Prostate gland (tissue), 2 donors: ENCODE measurements around the gene STEAP1B. TPM values are rescaled to one million over a fixed set of nuclear protein-coding genes. Genes with fewer than 3 reads are reported as not detected.

Source experiments
- DNase-seq: peaks from one replicate; pipeline ENCODE4 v3.0.0-alpha.2; 2019; ENCODE audit warnings: low spot score
- H3K27ac ChIP-seq, 2 donors: fragments of 200-600 bp; sonication (generic); 2 replicates each; pipeline ENCODE4 v1.5.1; 2017 to 2019
- H3K27me3 ChIP-seq: fragments of 200-600 bp; sonication (generic); replicated peaks from 2 replicates; pipeline ENCODE4 v1.5.1; 2019; ENCODE audit not compliant: insufficient read depth
- H3K36me3 ChIP-seq, 2 donors: fragments of 200-600 bp; sonication (generic); 1 replicate in 1 of 2; 2 replicates in 1 of 2; pipeline versions ENCODE4 v1.5.1 to v1.8.1; 2017 to 2019
- H3K4me1 ChIP-seq: fragments of 200-600 bp; sonication (generic); replicated peaks from 2 replicates; pipeline ENCODE4 v1.5.1; 2019
- H3K4me3 ChIP-seq, 2 donors: fragments of 200-600 bp; sonication (generic); 2 replicates each; pipeline ENCODE4 v1.5.1; 2017 to 2019
- H3K9me3 ChIP-seq: fragments of 200-600 bp; sonication (generic); 2 replicates; pipeline ENCODE4 v1.5.1; 2017
- CTCF ChIP-seq, 4 experiments: fragments of 200-600 bp in 2 of 4; fragments of 450-650 bp in 2 of 4; sonication (generic) in 2 of 4; IDR thresholded peaks; 1 replicate in 3 of 4; 2 replicates in 1 of 4; pipeline ENCODE4 v1.5.1; 2016 to 2019; ENCODE audit warnings: antibody characterized with exemption in 4 of 4, mild to moderate bottlenecking in 2 of 4, moderate library complexity in 2 of 4
- POLR2A ChIP-seq: fragments of 450-650 bp; IDR thresholded peaks from one replicate; pipeline ENCODE4 v1.6.1; 2016; ENCODE audit warnings: antibody characterized with exemption, mild to moderate bottlenecking
- POLR2AphosphoS5 ChIP-seq: sonication (generic); formaldehyde crosslinking; IDR thresholded peaks from one replicate; pipeline ENCODE4 v1.6.1; 2017; ENCODE audit warnings: antibody characterized with exemption
- WGBS: methylation state at CpG from one replicate; pipeline ENCODE4 v1.1.5; 2018; 5-methylcytosine and 5-hydroxymethylcytosine counted together
- intact Hi-C: fragments of 100-400 bp; cut with DNase I; formaldehyde crosslinking; loops from one replicate; pipeline ENCODE4 v1.14.2; 2022
- total RNA-seq, 2 donors: library from RNA; depleted of rRNA; stranded (reverse); fragments of >200 nt; gene quantifications; one replicate each; pipeline ENCODE4 v1.1.0, GENCODE V29; 2016

Gene STEAP1B
- total RNA-seq, 2 donors from 2014 or later: 6.4 TPM; not detected in 1

GRCh38 chr7:22430457-22430856 lies 69.5 kb downstream of the STEAP1B start:
- no peaks in the 10 kb centered on the region for H3K4me1 ChIP-seq
- DNase-seq: no peak
- TF ChIP-seq POLR2A (no peak), POLR2AphosphoS5 (no peak), CTCF (IDR thresholded peaks at IDR 0.05) (no peak)
- no peaks in the 10 kb centered on the region for H3K9me3 ChIP-seq
- no peaks in the 10 kb centered on the region for H3K27me3 ChIP-seq
- no peak overlapping the region for H3K4me3 ChIP-seq
- WGBS: 92% methylated on average over 5 of the region's 5 CpGs
- no peaks in the 10 kb centered on the region for H3K36me3 ChIP-seq
- intact Hi-C loops: no loop called here
- no peak overlapping the region for H3K27ac ChIP-seq

GRCh38 chr7:22429386-22429785 lies 70.6 kb downstream of the STEAP1B start:
- Histone ChIP-seq H3K27ac (no peak overlapping the region), H3K27me3 (no peaks in the 10 kb centered on the region), H3K9me3 (no peaks in the 10 kb centered on the region), H3K36me3 (no peaks in the 10 kb centered on the region), H3K4me3 (no peak overlapping the region), H3K4me1 (no peaks in the 10 kb centered on the region)
- no peak for DNase-seq
- 67% methylated on average over 2 of the region's 2 CpGs for WGBS
- intact Hi-C loops: no loop called here
- no peak for TF ChIP-seq POLR2AphosphoS5

- DNase-seq: no peak
- 89% methylated on average over 2 of the region's 2 CpGs for WGBS
- intact Hi-C loops: no loop called here
Measured at GRCh38 chr7:22427855-22428254, 72.1 kb downstream of the STEAP1B start.

GRCh38 chr7:22427104-22427503 lies 72.9 kb downstream of the STEAP1B start:
- Histone ChIP-seq H3K9me3 (no peaks in the 10 kb centered on the region), H3K27ac (no peak overlapping the region), H3K27me3 (no peaks in the 10 kb centered on the region), H3K4me3 (no peak overlapping the region), H3K4me1 (no peaks in the 10 kb centered on the region), H3K36me3 (no peaks in the 10 kb centered on the region)
- no peak for DNase-seq
- intact Hi-C loops: no loop called here
- WGBS: 84% methylated on average over 3 of the region's 3 CpGs
- TF ChIP-seq CTCF (IDR thresholded peaks at IDR 0.05) (no peak), POLR2AphosphoS5 (no peak), POLR2A (no peak)

More at GRCh38 chr7:22427855-22428254, 72.1 kb downstream of the STEAP1B start:
- Histone ChIP-seq H3K4me3 (no peak overlapping the region), H3K9me3 (no peaks in the 10 kb centered on the region), H3K36me3 (no peaks in the 10 kb centered on the region), H3K4me1 (no peaks in the 10 kb centered on the region), H3K27ac (no peak overlapping the region), H3K27me3 (no peaks in the 10 kb centered on the region)
- TF ChIP-seq POLR2A (no peak), CTCF (IDR thresholded peaks at IDR 0.05) (no peak), POLR2AphosphoS5 (no peak)

DNA sequence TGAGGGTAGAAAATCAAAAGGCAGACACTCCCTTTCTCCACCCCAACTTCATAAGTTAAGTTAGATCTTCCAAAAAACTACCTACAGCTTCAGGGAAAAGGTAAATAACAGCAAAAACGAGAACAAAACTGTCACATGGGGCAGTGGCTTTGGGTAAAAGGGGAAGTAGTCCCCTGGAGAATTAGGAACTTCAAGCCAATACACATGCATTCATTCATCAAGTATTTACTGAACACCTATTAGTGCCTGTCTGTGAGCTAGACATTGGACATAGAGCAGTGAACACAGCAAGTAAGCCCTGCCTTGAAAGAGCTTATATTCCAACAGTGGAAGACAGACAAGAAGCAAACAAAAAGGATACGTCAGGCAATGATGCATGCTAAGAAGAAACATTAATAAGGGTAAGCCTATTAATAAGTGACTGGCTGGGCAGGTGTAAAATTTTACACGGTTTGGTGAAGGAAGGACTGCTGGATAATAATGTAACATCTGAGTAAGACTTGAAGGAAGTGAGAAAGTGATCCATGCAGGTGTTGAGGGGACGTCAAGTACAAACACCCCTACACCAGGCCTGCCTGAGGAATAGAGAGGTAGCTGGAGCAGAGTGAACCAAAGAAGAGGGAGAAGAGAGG lies 73.4 kb downstream of the STEAP1B start:
- no peak for TF ChIP-seq POLR2AphosphoS5
- no peak for TF ChIP-seq CTCF (IDR thresholded peaks at IDR 0.05)
- TF ChIP-seq POLR2A: no peak
- intact Hi-C loops: no loop called here
- H3K4me3 ChIP-seq: no peak overlapping the region
- no peaks in the 10 kb centered on the region for H3K4me1 ChIP-seq
- H3K9me3 ChIP-seq: no peaks in the 10 kb centered on the region
- no peak for DNase-seq
- WGBS: 88% methylated on average over 4 of the region's 4 CpGs
- H3K27ac ChIP-seq: no peak overlapping the region
- H3K27me3 ChIP-seq: no peaks in the 10 kb centered on the region
- no peaks in the 10 kb centered on the region for H3K36me3 ChIP-seq
